ENCODE results near the gene RNF43.
"Not testable (repeated sequence)": the region's sequence is repeated elsewhere in the genome, so short reads cannot be mapped to it uniquely, and the experiment has no call there.

RNF43 gene

DNA sequence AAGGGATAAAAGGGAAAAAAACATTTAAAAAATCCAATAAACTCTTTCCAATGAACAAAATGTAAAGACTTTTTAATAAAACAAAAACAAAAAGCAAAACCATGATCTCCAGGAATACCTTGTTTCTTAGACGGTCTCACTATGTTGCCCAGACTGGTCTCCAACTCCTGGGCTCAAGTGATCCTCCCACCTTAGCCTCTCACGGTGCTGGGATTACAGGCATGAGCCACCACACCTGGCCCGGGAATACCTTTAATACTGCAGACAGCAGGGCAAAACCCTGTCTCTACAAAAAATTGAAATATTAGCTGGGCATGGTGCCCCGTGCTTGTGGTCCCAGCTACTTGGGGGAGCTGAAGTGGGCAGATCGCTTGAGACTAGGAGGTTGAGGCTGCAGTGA is 7.9 kb downstream of the RNF43 start:
- DNase-seq (ENCODE audit: low spot score): no peak

DNA sequence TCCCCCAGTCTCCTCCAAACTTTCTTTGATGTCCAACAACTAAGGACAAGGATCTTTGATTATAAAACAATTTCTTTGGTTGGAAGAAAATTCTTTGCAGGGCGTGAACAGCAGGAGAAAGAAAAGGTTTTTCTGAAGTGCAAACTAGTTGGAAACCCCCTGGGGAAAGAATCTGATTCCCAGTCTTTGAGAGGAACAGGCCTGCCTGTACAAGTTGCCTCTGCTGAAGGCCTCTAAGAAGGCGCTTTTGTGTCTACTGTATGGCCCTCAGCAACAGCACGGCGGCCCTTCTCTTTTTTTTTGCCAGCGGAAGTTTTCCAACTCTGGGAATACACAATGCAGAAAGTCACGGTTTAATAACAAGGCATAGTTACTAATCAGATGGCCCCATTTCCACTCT is 14.0 kb downstream of the RNF43 start:
- DNase-seq (ENCODE audit: low spot score): no peak

DNA sequence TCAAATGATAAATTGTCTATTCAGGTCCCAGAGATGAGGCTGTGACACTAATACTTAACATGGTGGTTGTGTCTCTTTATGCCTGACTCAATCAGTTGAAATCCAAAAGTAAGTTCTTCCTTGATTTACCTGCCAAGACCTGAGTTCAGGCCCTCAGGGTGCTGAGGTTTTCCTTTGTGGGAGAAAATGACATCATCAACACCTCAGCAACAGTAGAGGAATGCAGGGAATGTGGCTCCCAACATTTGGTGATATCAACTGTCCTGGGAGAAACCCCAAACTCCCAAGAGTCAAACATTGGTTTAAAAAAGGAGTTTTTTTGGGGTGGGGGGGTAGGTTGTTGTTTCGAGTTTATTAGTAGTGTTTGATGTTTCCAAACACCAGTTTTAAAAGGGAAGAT is 14.7 kb downstream of the RNF43 start:
- no peak for DNase-seq (ENCODE audit: low spot score)

DNA sequence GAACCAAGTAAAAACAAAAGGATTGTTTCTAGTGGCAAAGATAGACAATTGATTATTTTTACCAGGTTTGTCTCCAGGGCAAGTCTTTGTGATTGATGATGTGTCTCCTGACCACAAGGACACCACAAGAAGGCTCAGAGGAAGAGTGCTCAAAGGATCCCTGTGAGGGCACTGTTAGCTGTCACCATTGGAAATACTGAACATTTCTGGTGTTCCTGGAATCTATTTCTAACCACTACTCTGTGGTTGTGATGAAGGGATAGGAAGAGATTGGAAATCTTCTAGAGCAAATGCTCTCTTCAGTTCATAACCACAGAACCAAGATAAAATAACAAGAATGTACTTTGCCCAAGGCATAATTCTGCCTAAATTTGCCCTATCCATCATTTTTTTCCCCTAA is 15.3 kb downstream of the RNF43 start:
- DNase-seq (ENCODE audit: low spot score): no peak

DNA sequence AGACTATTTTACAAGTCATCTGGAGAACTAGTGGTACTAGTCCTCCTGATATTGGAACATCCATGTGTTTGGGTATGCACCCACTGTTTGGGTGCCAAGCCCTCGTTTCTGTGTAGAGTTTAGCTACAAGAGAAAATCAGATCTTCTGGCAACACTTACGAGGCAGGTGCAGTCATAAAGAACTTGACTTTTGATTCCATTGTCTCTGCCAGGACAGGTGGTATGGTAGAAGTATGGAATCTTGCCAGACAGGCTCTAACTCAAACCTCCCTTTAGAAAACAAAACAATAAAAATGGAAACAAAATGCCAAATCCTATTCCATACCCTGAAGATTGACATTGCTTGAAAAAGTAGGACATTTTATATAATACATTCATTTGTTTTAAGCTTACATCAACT is 16.0 kb downstream of the RNF43 start:
- peak; percentile 48 for DNase-seq (ENCODE audit: low spot score)

DNA sequence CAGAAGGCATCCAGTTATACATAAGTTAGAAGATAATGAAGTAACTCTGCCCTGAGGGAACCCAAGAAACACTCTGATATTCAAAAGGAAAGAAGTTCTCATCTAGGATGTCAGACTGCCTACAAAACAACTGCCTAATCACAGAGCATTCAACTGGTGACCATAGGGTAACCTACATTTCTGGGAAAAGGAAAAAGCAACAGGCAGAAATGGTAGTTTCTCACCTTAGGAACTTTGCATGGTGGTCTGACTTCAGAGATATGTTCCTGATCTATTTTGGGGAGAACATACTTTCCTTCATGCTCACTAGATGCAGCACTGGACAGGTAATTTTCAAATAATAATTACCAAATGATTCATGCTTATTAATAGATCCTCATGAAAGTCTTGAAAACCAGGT is 16.5 kb downstream of the RNF43 start:
- DNase-seq (ENCODE audit: low spot score): no peak

DNA sequence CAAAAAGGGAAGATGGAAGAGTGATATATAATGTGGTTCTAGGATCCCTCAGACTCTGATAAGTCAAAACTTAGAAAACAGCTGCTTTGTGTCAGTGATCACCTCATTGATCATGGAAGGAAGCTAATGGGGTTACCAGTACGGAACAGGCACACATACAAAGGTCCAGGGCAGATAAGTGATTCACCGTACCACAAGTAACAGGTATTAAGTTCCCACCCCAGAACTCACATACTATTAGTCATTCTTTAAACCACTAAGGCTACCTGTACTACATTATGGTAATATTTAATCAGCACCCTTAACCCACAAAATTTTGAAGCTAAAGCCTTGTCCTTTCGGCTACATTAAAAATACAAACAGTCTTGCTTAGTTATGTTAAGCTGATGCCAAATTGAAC is 17.4 kb downstream of the RNF43 start:
- no peak for DNase-seq (ENCODE audit: low spot score)

DNA sequence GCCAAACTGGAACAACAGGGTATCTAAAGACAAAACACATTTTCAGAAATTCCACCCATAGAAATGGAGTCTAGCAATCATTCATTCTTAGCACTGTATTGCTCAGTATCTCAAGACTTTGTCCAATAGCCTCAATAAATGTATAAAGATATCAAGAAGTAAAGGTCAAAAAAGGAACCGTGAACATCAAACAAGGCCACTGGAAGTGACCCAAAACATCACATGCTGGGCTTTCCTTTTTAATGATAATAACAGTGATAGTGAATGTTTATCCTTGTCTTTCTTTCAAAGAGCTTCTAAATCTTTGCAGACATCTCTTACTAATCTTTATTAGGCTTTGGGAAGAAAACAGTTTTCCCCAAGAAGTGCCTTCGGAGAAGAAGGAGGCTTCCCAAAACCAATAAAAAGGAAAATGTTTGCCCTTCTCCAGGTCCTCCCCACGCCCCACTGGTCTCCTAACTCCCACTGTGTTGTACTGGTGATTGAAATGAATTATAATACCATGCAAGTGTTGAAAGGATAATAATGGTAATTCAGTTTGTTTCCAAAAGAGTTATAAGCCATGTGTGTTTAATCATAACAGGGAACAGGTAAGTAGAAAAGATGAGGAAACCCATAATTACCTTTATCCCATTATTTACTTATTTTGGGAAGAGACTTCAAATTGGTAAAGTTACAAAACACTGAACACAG is 18.6 kb downstream of the RNF43 start:
- DNase-seq (ENCODE audit: low spot score): no peak

DNA sequence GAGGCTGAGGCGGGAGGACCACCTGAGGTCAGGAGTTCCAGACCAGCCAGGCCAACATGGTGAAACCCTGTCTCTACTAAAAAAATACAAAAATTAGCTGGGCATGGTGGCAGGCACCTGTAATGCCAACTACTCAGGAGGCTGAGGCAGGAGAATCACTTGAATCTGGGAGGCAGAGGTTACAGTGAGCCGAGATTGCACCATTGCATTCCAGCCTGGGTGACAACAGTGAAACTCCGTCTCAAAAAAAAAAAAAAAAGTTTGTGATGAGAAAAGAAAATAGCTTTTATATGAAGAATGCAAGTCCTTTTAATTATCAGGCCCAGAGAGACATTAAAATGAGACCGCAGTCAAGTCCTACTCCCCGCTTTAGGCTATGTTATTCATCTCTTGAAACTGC is 19.9 kb downstream of the RNF43 start:
- not testable (repeated sequence) for DNase-seq (ENCODE audit: low spot score)

DNA sequence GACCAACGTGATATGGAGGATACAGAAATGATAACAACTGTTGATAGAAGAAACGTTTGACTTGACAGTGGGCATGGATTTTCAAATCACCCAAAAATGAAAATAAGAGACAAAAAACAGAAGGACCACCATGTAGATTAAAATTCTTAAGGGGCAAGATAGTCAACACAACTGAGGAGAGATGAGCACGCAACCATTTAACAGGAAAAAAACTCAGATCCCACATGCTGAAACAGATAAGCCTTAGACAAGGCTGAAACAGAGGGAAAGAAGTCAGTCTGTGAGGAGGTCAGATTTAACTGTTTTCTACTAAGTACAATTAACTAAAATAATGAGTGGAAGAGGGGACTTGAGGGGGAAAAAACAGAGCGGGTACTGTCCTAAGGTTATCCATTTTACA is 21.2 kb downstream of the RNF43 start:
- DNase-seq (ENCODE audit: low spot score): no peak

DNA sequence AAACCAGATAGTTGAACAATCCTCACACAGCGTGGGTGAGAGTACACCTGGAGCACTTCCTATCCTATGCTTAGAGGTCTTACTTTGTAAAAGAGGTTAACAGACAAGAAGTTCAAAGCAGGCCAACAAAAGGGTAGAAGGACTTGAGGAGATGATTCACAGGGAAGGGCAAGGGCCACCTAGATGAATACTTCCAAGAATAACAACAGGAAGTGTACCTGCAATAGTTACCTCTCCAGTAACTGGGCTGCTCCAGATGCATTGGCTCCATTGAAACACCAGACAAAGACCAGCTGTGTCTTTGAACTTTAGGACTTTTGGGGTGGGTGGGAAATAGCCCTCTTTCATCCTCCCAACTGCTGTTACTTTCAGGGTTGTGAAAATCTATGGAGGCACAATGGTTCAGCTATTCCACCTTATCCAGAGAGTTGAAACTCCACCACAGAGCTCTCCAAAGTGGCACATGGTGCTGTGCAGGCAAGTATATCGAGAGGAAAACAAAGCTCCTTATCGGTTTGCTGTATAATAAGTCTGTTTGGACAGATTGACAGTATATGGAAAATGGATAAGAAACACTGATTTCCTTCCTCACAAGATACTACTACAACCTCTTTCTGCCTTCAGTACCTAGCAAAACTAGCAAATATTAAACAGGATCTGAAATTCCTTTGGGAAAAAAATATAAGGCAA is 22.7 kb downstream of the RNF43 start:
- DNase-seq (ENCODE audit: low spot score): no peak

DNA sequence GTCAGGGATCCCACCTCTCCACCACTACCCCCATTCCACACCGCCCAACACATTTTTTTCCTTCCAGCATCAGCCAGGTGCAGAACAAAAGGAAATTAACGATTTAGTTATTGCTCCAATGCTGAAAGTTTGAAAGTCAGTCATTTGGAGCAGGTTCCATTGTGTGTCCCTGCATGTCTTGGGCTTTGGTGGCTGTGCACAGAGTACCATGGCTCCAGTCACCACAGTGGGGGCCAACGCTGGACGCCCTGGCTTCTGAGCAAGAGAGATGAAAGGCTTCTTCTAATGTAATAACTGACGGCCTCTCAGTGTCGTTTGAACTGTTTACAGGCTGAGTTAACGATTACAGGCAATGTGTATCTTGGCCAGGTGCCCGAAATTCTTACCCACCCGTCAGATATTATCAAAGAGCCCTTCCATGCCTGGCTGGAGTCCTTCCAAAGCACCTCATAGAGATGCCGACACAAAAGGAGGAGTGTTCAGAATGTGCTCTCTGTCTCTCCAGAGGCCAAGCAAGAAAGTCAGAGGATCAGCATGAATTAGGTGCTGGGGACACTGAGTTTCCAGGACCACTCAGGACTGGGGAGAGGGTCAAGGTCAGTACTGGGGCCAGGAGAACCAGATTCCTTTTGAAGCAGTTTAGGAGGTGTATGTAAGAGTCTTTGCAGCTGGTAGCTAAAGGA is 25.9 kb downstream of the RNF43 start:
- no peak for DNase-seq (ENCODE audit: low spot score)

DNA sequence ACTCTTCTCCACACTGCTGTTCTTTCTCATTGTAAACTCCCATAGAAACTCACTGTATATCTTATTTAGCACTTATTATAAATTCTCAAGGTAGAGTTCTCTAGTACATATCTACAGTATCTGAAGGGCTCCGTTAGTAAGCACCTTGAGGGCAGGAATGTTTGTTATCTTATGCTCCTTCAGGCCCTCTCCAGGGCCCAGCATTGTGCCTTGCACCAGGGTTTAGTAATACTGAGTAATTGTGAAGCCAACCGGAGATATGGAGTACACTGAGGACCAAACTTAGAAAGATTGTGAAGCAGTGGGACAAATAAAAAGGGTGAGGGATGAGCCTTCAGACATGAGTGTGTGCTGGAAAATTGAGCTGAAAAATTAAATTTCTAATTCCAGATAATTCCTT is 26.4 kb downstream of the RNF43 start:
- no peak for DNase-seq (ENCODE audit: low spot score)

DNA sequence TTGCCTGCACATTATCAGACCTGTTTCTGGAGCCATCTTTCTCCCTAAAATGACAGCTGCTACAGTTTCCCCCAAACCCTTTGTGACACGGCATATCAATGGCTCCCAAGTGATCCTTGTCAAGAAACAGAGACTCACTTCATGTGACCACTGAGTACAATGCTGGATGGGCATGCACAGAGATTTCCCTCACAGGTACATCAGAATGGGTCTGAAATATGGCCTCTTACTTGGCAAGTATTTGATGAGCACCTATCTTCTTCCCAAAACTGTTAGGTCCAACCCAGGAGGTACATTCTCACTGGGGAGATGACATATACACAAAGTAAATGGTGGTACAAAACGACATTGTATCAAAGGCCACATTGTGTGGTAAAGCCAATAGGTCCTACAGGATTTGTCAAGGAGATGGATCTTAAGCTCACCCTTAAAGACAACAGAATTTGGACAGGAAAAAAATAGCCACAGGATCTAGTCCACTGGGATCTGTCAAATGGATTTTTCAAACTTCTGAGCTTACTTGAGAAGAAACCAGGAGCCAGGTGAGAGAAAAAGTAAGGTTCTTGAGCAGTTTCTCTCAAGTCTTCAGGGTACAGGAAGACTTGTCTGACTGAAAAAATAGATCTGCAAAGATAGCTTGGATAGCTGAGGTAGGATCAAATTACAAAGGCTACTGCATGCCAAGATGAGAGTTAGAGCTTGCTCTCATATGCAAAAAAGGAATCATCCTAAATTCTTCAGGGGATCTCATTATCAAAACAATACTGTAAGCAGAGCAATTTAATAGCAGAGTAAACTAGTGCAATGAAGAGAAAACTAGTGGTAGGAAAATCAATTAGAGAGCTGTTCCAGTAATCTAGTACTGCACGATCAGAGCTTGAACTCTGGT is 28.8 kb downstream of the RNF43 start:
- DNase-seq (ENCODE audit: low spot score): no peak

DNA sequence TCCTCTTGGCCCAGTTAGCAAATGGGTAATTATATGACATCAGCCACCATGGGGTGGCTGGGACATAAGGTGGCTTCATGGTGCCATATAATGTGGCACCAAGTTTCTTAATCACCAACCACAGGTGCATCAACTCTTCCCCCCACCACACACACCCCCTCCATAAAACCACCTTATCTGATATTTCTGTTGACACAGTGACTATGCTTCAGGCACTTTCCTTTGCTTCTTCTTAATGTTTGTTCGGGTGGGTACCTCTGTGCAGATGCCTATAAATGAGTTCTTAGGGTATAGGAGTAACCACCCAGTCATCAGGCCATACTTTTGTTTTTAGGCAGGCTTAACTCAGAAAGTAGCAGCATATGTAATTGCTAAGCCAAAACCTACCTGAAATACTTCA is 29.5 kb downstream of the RNF43 start:
- DNase-seq (ENCODE audit: low spot score): no peak

DNA sequence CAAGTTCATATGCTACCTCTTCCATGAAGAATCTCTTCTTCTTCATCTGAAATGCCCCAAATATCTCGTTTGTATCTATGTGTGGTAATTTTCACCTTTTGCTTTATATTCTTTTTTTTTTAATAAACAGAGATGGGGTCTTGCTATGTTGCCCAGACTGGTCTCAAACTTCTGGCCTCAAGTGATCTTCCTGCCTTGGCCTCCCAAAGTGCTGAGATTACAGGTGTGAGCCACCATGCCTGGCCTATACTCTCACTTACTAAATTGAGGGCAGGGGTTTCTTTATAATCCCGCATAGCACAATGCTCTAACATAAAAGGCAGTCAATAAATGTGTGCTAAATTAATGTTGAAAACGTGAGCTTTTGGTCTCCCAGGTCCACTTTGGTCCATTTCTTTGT is 30.6 kb downstream of the RNF43 start:
- DNase-seq (ENCODE audit: low spot score): no peak

DNA sequence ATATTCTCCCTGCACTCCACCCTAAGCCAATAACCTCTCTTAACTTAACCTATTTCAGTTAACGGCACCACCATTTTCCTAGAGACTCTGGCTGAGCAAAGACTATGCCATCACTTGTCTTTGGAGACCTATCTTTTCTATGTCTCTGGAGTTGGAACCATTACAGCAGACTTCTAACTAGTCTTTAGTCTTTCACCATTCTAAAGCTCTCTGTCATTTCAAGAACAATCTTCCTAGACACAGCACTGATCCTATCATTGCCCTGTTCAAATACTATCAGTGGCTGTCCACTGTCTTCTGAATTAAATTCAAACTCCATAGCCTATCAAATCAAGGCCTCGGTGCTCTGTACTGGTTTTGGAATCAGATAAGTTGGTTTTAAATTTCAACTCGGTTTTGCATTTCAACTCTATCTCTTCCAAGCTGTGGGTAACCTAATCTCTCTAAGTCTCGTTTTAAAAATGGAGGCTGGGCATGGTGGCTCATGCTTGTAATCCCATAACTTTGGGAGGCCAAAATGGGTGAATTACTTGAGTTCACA is 31.9 kb downstream of the RNF43 start:
- DNase-seq (ENCODE audit: low spot score): no peak

DNA sequence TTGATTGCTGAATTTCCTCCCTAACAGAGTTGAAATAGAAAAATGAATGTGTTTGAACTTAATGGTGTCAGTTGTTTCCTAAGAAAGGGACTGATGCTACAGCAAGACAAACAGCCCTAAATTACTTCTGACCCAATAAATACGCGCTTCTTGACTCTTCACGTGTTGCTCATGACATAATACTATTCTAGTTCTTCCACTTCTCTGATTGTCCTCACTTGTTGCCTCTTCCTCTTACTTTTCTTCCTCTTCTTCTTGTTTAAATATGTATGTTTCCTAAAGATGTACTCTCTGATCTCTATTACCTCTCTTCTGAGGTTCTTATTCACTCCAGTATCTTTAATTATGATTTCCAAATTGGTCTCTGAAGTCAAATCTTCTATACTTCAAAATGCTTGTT is 32.4 kb downstream of the RNF43 start:
- DNase-seq (ENCODE audit: low spot score): no peak

DNA sequence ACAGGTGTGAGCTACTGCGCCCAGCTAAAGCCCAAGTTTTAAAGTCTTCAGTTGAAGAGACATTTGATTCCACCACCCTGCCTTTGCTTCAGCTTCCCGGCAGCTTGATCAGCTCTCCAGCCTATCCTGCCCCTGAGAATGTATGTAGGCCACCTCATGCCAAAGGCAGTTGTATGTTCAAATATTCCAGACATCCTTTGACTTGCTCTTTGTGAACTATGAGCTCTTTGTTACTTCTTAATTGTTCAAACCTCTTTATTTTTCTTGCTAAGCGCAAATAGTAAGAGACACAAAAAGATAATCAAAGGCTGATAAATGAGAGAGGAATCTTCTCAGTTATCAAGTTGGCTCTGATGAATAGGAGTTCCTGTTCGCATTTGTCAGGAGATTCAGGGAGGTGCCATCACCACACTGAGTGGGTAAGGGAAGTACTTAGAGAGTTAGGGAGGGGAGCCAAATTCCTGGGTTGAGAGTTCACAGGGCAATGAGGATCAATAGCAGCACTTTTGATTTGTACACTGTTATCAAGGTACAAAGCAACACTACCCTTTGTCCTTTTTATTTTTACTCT is 33.4 kb downstream of the RNF43 start:
- DNase-seq (ENCODE audit: low spot score): no peak

DNA sequence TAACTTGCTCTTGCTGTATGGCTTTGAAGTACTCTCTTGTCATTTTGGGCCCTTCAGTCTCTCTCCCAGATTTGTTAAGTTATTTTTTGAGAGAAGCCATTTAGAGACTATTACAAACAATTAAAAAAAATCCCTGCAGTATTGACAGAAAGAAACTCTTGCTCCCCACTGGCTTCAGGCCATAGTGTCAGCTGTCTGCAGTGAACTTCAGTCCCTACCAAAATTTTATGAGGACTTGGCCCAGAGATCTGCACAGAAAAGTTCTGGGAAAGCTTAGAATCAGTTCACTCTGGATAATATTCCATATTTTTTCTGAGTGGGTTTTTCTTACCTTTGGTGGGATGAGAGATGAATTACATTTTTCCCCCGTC is 34.5 kb downstream of the RNF43 start:
- no peak for DNase-seq (ENCODE audit: low spot score)

DNA sequence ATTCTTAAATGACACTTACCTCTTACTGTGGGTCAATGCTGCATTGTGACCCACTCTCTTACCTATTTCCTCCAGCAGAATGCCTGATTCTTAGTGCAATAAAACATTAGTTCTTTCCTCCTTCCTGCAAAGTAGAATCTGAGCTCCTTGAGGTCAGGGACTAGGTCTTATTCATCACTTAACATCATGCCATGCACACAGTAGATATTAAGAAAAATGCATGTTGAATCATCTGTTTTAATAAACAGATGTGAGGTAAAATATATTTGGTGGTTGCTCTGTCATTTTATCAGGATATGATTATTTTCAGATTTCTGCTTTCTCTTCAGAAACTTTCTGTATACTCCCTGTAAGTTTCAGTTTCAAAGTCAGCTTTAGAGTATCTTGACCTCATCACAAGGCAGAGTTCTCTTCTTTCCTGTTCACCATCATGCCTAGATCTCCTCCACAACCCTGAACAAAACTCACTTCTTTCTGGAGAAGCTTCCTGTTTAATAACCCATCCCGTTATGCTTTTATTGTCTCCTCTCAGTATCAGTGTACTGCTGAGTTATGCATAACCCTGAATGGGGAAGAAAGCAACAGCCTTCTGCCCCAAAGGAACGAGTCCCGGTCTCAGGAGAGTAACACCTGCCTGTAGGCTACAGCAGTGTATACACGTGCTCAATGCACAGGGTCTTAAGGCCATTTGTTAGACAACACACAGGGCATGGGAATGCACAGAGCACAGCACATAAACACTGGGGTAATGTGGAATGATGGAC is 35.0 kb downstream of the RNF43 start:
- DNase-seq (ENCODE audit: low spot score): no peak
